Osteoblast (primary cell): ENCODE data around the gene CHRNA4. TPM values are rescaled to one million over a fixed set of nuclear protein-coding genes. Genes with fewer than 3 reads are reported as not detected.
"Not testable (repeated sequence)": the region's sequence is repeated elsewhere in the genome, so short reads cannot be mapped to it uniquely, and the experiment has no call there.

Experiments used
- DNase-seq: peaks from one replicate; pipeline ENCODE4 v3.0.0; 2011; ENCODE audit warnings: low spot score, mixed read lengths; ENCODE audit not compliant: insufficient read length; ENCODE audit errors: missing footprints
- H2AFZ ChIP-seq: 2 replicates; pipeline ENCODE4 v1.6.0; 2011; ENCODE audit warnings: mild to moderate bottlenecking, low read length
- H3K27ac ChIP-seq: 2 replicates; pipeline ENCODE4 v1.5.1; 2011; ENCODE audit warnings: mild to moderate bottlenecking, low read depth, low read length, moderate library complexity
- H3K27me3 ChIP-seq: 2 replicates; pipeline ENCODE4 v1.6.0; 2012; ENCODE audit warnings: mild to moderate bottlenecking, control low read depth, inconsistent platforms, low read length, moderate library complexity; ENCODE audit not compliant: insufficient read depth
- H3K36me3 ChIP-seq: 2 replicates; pipeline ENCODE4 v1.5.1; 2011; ENCODE audit warnings: mild to moderate bottlenecking, low read length, control low read depth, moderate library complexity; ENCODE audit not compliant: insufficient read depth
- H3K4me1 ChIP-seq: 2 replicates; pipeline ENCODE4 v1.5.1; 2011; ENCODE audit warnings: mild to moderate bottlenecking, low read length, control low read depth, moderate library complexity; ENCODE audit not compliant: insufficient read depth
- H3K4me2 ChIP-seq: 2 replicates; pipeline ENCODE4 v1.6.0; 2011; ENCODE audit warnings: mild to moderate bottlenecking, low read length; ENCODE audit not compliant: insufficient read depth
- H3K4me3 ChIP-seq: fragments of 200-600 bp; sonication (generic); 3 replicates; pipeline ENCODE4 v1.5.1; 2012; ENCODE audit warnings: mild to moderate bottlenecking, low read length, inconsistent platforms; ENCODE audit not compliant: insufficient read depth
- H3K79me2 ChIP-seq: 2 replicates; pipeline ENCODE4 v1.6.0; 2012; ENCODE audit warnings: mild to moderate bottlenecking, low read length, control low read depth, inconsistent platforms; ENCODE audit not compliant: insufficient read depth
- H3K9me3 ChIP-seq: 2 replicates; pipeline ENCODE4 v1.5.1; 2011; ENCODE audit warnings: low read depth, low read length, control low read depth
- H4K20me1 ChIP-seq: 2 replicates; pipeline ENCODE4 v1.6.0; 2012; ENCODE audit warnings: mild to moderate bottlenecking, low read length, control low read depth; ENCODE audit not compliant: insufficient read depth
- CTCF ChIP-seq: IDR thresholded peaks from 2 replicates; pipeline ENCODE4 v1.5.1; 2011; ENCODE audit warnings: mild to moderate bottlenecking, low read depth, low read length, moderate library complexity; ENCODE audit errors: extremely low read depth
- total RNA-seq: library from RNA; depleted of rRNA; stranded (reverse); fragments of >200 nt; gene quantifications from 2 replicates; pipeline ENCODE4 v1.2.3, GENCODE V29; 2012

The CHRNA4 gene
- total RNA-seq, 1 donor: not detected

DNA sequence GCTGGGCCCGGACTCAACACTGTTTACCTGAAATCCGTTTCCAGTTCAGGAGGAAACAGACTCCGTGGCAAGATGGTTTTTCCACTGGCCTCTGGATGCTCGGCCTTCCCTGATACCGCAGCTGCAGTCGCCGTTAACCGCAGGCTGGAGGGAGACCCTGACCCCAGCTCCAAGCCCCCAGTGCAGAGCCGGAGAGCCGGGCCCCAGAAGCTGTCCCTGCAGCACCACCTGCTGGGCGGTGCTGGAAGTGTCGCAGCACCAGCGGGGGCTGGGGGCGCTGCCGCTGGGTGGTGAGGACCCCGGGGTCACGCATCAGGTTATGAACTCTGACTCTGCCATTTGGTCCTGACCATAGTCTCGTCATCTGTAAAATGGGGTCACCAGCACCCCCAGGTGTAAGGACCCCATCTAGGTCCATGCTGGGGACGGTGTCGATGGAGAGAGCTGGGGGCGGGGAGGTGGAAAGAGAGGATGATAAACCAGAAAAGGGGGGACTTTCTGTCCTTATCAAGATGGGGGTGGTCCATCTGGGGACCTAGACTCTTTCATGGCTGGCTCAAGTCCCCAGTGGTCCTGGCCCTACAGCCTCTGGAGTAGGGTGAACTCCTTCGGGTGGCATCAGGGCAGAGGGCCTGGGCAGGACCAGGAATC lies 20.8 kb upstream of the CHRNA4 start:
- peak; percentile 95 for DNase-seq
- H3K27ac ChIP-seq: no peak overlapping the region

GRCh38 chr20:63380346-63380870 lies 19.3 kb upstream of the CHRNA4 start:
- Histone ChIP-seq H3K79me2 (no peaks in the 10 kb centered on the region), H2AFZ (no peak overlapping the region), H3K9me3 (no peaks in the 10 kb centered on the region), H3K4me2 (no peak overlapping the region), H4K20me1 (peaks cover 5% of the 10 kb centered on the region), H3K36me3 (no peaks in the 10 kb centered on the region), H3K27me3 (peaks cover 4% of the 10 kb centered on the region), H3K4me3 (no peak overlapping the region), H3K4me1 (no peaks in the 10 kb centered on the region), H3K27ac (no peak overlapping the region)
- no peak for DNase-seq
- TF ChIP-seq CTCF: no peak

More for the DNA sequence above, 20.8 kb upstream of the CHRNA4 start:
- Histone ChIP-seq H3K36me3 (no peaks in the 10 kb centered on the region), H4K20me1 (peaks cover 5% of the 10 kb centered on the region), H2AFZ (no peak overlapping the region), H3K9me3 (peaks cover 7% of the 10 kb centered on the region), H3K27me3 (no peaks in the 10 kb centered on the region), H3K79me2 (no peaks in the 10 kb centered on the region), H3K4me3 (no peak overlapping the region), H3K4me2 (no peak overlapping the region), H3K4me1 (no peaks in the 10 kb centered on the region)
- peak; percentile 84 for TF ChIP-seq CTCF

- DNase-seq: not testable (repeated sequence)
These were observed 18.7 kb upstream of the CHRNA4 start for GRCh38 chr20:63379872-63380271.

DNA sequence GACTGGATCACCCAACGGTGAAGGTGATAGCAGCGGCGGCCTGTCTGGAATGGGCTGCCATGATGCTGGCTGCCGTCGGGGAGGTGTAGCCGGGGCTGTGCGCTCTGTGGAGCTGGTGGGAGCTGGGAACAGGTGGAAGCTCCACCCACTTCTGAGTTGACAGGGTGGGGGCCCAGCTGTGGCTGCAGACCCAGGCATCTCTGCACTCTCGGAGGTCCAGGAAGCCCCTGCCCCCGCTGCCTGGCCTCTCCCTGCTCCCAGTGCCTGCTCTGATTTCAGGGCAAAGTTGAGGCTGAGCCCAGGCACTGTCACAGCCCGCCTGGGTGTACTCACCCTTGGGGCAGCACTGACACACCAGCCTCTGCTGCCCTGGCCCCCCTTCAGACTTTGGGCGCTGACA lies 18.1 kb upstream of the CHRNA4 start:
- H3K4me1 ChIP-seq: no peaks in the 10 kb centered on the region
- H3K4me2 ChIP-seq: no peak overlapping the region
- no peaks in the 10 kb centered on the region for H3K79me2 ChIP-seq
- no peak for TF ChIP-seq CTCF
- H3K27ac ChIP-seq: no peak overlapping the region
- H2AFZ ChIP-seq: no peak overlapping the region
- no peak for DNase-seq
- no peaks in the 10 kb centered on the region for H3K36me3 ChIP-seq
- peaks cover 4% of the 10 kb centered on the region for H3K27me3 ChIP-seq
- H3K9me3 ChIP-seq: no peaks in the 10 kb centered on the region
- peaks cover 5% of the 10 kb centered on the region for H4K20me1 ChIP-seq
- no peak overlapping the region for H3K4me3 ChIP-seq

More at GRCh38 chr20:63379872-63380271, 18.7 kb upstream of the CHRNA4 start:
- not testable (repeated sequence) for H3K4me2 ChIP-seq, H4K20me1 ChIP-seq, H2AFZ ChIP-seq, H3K36me3 ChIP-seq, H3K79me2 ChIP-seq, H3K27me3 ChIP-seq, H3K27ac ChIP-seq, H3K4me1 ChIP-seq, H3K4me3 ChIP-seq, H3K9me3 ChIP-seq
